ENCODE data around the gene OR1A1. TPM values are rescaled to one million over a fixed set of nuclear protein-coding genes. Genes with fewer than 3 reads are reported as not detected.

Gene OR1A1
- polyA plus RNA-seq, 1 of the 3 experiments (the other 2 are of a cell fraction), result not detected

DNA sequence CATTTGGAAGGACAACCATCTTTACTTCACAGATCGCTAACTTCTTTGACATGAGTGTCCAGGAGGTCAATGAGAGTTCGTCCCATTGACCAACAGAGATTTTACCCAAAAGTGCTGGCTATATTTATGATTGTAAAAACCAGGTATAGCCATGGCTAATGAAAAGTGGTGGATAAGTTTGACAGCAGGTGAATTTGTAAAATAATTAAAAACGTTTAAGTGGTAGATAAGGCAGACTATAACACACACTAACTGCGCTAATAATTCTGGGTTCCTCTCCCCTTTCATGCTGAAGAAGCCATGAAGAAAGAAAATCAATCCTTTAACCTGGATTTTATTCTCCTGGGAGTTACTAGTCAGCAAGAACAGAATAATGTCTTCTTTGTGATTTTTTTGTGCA is 10.2 kb upstream of the OR1A1 start, which contains the start of gene OR1A2:
Gene OR1A2 (plus strand): TSS at position 301 of the 400 bp plus-strand sequence. CDS start 0 bp downstream, at position 301.
- no peaks in the 10 kb centered on the region for H3F3A ChIP-seq (replicated peaks; ENCODE audit: insufficient read depth)
- no peak within 1 kb of the TSS for H3K4me2 ChIP-seq
- no peaks in the 10 kb centered on the region for H3K9me3 ChIP-seq
- 2% methylated on average over 4 of the region's 4 CpGs for WGBS (ENCODE audit: low lambda C conversion rate)
- no peaks in the 10 kb centered on the region for H3K4me1 ChIP-seq (ENCODE audit: control insufficient read depth in 1 of 2, insufficient read depth in 2 of 2, low read depth in 1 of 2, low read length in 1 of 2)
- H3K27me3 ChIP-seq (ENCODE audit: insufficient read depth), result no peaks in the 10 kb centered on the region
- no peaks in the 10 kb centered on the region for H3K79me2 ChIP-seq (ENCODE audit: insufficient read depth)
- CTCF ChIA-PET, result no interaction called here
- H3K9me2 ChIP-seq, result no peaks in the 10 kb centered on the region
- no peaks in the 10 kb centered on the region for H4K20me1 ChIP-seq (ENCODE audit: insufficient read depth)
- TF ChIP-seq, protein P1, sequence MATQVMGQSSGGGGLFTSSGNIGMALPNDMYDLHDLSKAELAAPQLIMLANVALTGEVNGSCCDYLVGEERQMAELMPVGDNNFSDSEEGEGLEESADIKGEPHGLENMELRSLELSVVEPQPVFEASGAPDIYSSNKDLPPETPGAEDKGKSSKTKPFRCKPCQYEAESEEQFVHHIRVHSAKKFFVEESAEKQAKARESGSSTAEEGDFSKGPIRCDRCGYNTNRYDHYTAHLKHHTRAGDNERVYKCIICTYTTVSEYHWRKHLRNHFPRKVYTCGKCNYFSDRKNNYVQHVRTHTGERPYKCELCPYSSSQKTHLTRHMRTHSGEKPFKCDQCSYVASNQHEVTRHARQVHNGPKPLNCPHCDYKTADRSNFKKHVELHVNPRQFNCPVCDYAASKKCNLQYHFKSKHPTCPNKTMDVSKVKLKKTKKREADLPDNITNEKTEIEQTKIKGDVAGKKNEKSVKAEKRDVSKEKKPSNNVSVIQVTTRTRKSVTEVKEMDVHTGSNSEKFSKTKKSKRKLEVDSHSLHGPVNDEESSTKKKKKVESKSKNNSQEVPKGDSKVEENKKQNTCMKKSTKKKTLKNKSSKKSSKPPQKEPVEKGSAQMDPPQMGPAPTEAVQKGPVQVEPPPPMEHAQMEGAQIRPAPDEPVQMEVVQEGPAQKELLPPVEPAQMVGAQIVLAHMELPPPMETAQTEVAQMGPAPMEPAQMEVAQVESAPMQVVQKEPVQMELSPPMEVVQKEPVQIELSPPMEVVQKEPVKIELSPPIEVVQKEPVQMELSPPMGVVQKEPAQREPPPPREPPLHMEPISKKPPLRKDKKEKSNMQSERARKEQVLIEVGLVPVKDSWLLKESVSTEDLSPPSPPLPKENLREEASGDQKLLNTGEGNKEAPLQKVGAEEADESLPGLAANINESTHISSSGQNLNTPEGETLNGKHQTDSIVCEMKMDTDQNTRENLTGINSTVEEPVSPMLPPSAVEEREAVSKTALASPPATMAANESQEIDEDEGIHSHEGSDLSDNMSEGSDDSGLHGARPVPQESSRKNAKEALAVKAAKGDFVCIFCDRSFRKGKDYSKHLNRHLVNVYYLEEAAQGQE (IDR thresholded peaks at IDR 0.05; ENCODE audit: low read depth, low read length), result no peak
- no peak for TF ChIP-seq TAF1 (IDR thresholded peaks at IDR 0.05; ENCODE audit: borderline replicate concordance, low read depth, low read length)
- no peak for TF ChIP-seq SIN3A (IDR thresholded peaks at IDR 0.05; ENCODE audit: borderline replicate concordance, low read depth, low read length)
- TF ChIP-seq TEAD4 (IDR thresholded peaks at IDR 0.05; ENCODE audit: borderline replicate concordance, insufficient read depth), result no peak
- TF ChIP-seq NRF1 (IDR thresholded peaks at IDR 0.05; ENCODE audit: low read depth, low read length), result no peak
- no peak for TF ChIP-seq YY1 (IDR thresholded peaks at IDR 0.05; ENCODE audit: low read depth)
- TF ChIP-seq FOXJ3 (CRISPR knock-in tag; IDR thresholded peaks at IDR 0.05), result no peak
- no peak for TF ChIP-seq MEF2A (IDR thresholded peaks at IDR 0.05; ENCODE audit: borderline replicate concordance, low read depth)
- no peak for TF ChIP-seq USF2 (IDR thresholded peaks at IDR 0.05; ENCODE audit: borderline replicate concordance, low read depth, low read length)
- TF ChIP-seq GABPA (IDR thresholded peaks at IDR 0.05; ENCODE audit: low read depth), result no peak
- no peak for TF ChIP-seq RAD21 (IDR thresholded peaks at IDR 0.05; ENCODE audit: low read length)
- no peak for TF ChIP-seq MXI1 (IDR thresholded peaks at IDR 0.05; ENCODE audit: low read depth, low read length)
- no peak for TF ChIP-seq FOSL2 (IDR thresholded peaks at IDR 0.05; ENCODE audit: borderline replicate concordance, low read depth)
- TF ChIP-seq, protein P2, sequence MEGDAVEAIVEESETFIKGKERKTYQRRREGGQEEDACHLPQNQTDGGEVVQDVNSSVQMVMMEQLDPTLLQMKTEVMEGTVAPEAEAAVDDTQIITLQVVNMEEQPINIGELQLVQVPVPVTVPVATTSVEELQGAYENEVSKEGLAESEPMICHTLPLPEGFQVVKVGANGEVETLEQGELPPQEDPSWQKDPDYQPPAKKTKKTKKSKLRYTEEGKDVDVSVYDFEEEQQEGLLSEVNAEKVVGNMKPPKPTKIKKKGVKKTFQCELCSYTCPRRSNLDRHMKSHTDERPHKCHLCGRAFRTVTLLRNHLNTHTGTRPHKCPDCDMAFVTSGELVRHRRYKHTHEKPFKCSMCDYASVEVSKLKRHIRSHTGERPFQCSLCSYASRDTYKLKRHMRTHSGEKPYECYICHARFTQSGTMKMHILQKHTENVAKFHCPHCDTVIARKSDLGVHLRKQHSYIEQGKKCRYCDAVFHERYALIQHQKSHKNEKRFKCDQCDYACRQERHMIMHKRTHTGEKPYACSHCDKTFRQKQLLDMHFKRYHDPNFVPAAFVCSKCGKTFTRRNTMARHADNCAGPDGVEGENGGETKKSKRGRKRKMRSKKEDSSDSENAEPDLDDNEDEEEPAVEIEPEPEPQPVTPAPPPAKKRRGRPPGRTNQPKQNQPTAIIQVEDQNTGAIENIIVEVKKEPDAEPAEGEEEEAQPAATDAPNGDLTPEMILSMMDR (IDR thresholded peaks at IDR 0.05), result no peak
- TF ChIP-seq RXRA (IDR thresholded peaks at IDR 0.05; ENCODE audit: borderline replicate concordance, low read depth), result no peak
- TF ChIP-seq FOXM1 (IDR thresholded peaks at IDR 0.05; ENCODE audit: low read depth), result no peak
- no peak for TF ChIP-seq CHD2 (IDR thresholded peaks at IDR 0.05; ENCODE audit: low read length, partially characterized antibody)
- H3K27ac ChIP-seq (ENCODE audit: low read depth in 2 of 2, low read length in 1 of 2), result no peak within 1 kb of the TSS
- no peak within 1 kb of the TSS for H3K9ac ChIP-seq
- no peak within 1 kb of the TSS for H2AFZ ChIP-seq (ENCODE audit: low read depth)
- POLR2A ChIA-PET, result no interaction called here
- no peaks in the 10 kb centered on the region for H3K36me3 ChIP-seq (replicated peaks in 1 of 2; ENCODE audit: control insufficient read depth in 1 of 2, insufficient read depth in 2 of 2, low read length in 1 of 2)
- H3K4me3 ChIP-seq (ENCODE audit: low read depth in 2 of 2, low read length in 1 of 2), result no peak within 1 kb of the TSS
- DNase-seq, result no peak

Data from SK-N-SH (cell line).